Inferior parietal cortex (tissue), 1 donor: ENCODE results near the gene ADAMTS12.

Experiments used
- DNase-seq: peaks from one replicate; pipeline ENCODE4 v3.0.0-alpha.2; 2016; ENCODE audit errors: extremely low spot score

Gene ADAMTS12

GRCh38 chr5:33715661-33716060 is 176.1 kb downstream of the ADAMTS12 start:
- DNase-seq, result no peak

DNA sequence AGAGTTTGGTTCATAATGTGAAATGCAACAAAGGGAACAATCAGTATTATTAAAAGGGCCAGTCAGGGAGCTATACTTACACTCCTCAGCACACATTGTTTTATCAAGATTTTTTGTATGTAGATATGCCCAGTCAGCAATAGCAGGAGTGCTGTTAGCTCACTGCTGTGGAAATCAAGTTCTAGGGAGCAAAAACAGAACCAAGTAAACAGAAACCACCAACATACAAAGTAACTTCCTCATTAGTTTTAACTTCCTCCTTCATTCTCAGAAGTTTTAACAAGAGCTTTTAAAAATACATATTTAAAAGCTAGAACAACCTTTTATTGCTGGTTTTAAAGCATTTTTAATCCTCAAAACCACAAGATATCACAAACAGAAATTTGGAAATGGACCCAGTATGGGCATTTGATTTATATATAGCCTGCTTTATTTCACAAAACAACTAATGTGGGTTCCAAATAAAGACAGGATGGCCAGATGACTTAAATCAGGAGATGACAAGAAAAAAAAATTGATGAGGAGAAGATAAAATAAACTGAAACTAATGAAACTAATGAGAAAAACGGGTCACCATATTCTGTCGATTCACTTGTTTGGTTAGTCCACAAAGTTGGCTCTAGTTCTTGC is 178.5 kb downstream of the ADAMTS12 start:
- no peak for DNase-seq

DNA sequence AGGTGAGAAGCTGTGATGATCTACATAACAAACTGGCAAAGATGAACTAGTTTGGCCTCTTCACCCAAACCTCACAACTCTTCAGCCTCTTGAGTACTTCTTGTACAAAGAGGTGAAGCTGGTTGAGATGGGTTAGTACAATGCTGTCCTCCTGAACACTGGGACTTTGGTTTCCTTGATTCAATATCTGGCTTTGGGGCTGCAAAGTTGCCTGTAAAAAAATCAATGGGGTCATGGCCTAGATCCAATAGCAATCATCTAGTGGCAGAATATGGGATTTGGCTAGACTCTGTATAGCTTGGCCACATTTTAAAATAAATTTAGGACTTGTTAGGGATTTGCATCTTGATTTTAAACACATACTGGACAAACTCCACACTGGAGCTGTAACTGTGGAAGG is 179.1 kb downstream of the ADAMTS12 start:
- DNase-seq, result no peak

DNA sequence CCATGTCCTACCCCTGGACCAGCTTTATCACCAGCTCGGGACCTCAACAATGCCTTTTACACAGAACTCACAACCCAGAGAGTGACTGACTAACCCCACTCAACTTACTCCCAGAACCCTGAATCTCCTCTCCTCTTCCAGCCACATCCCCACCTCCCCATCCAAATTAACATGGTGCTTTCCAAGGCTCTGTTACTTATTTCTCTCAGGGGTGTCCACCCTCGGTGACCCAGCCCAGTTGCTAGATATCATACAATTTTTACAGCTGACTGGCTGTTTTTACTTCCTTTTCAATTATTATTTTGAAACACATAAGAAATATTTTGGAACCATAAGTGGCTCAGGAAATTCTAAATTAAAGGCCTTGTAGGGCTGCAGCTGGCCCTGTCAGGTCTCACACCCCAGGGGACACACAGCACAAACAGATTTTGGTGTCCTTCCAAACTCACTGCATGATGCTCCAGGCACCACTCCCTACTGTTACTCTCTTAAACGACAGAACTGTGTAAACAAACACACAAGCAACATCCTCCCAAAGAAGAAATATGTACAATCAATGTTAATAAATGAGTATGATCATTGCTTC is 180.6 kb downstream of the ADAMTS12 start:
- no peak for DNase-seq

- no peak for DNase-seq
Measured at GRCh38 chr5:33702867-33703266, 188.9 kb downstream of the ADAMTS12 start.

DNA sequence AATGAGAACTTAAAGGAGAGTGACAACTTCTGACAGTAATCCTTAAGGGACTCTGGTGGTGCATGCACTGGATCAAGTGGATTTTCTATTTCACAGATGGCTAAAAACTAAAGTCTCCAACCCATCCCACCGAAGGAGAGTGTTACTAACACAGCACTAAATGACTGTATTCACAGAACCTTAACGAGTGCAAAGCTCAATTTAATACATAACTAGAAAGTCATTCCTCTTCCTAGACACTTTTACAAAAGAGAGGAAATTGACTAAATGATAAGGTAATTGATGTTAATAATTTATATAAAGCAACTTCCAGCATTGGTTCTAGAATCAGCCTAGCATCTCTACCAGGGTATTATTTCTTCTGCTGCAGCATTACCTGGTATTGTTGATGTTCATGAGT is 189.8 kb downstream of the ADAMTS12 start:
- DNase-seq, result no peak

- no peak for DNase-seq
Measured at GRCh38 chr5:33701251-33701650, 190.5 kb downstream of the ADAMTS12 start.

DNA sequence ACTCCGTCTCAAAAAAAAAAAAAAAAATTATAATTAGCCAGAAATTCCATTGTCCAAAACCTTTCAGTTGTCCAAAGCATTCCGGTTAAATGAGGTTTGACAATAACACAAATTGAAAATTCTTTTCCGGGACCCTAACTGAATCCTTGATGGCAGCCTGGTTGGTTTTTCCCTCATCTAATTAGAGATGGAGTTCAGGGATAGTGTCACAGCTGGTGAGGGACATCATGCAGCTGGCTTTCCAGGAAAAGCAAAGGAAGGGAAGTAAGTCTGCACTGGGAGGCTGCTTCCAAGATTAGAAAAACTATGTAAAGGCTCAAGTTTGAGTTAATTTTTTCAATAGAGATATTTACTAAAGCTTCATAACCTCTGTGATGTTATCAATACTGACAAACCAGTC is 195.4 kb downstream of the ADAMTS12 start:
- DNase-seq, result no peak

DNA sequence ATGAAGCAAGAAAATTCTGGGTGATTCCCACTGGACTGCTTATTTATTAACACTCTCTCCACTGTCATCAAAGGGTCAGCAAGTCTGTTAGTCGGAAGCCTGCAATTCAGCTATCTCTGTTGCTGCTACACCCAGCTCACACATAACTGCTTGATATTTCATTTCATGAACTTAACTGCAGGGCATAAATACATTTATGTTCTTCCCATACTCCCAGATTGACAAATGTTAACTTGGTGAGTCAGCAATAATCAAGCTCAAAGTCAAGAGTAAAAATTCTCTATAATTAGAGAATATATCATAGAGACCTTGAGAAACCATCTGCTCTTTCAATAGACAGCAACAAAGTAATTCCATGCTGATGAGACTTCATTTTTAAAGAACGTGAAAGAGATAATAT is 198.8 kb downstream of the ADAMTS12 start:
- DNase-seq, result no peak

DNA sequence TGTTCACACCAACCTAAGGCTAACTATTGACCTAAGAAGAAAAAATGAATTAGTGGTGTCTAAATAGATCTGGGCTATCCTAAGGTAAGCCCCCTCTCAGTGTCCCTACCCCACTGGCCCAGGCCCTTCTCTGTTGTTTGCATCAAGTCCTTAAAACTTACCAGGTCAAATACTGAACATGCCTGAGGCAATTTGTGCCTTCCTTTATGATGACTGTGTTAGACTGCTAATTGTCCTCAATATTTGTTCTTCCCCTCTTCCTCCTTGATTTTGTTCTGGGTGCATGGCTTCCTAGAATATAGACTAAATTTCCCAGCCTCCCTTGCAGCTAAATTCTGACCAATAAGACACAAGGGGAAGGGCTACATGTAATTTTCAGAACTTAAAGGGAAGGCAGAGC is 199.9 kb downstream of the ADAMTS12 start:
- DNase-seq, result no peak

DNA sequence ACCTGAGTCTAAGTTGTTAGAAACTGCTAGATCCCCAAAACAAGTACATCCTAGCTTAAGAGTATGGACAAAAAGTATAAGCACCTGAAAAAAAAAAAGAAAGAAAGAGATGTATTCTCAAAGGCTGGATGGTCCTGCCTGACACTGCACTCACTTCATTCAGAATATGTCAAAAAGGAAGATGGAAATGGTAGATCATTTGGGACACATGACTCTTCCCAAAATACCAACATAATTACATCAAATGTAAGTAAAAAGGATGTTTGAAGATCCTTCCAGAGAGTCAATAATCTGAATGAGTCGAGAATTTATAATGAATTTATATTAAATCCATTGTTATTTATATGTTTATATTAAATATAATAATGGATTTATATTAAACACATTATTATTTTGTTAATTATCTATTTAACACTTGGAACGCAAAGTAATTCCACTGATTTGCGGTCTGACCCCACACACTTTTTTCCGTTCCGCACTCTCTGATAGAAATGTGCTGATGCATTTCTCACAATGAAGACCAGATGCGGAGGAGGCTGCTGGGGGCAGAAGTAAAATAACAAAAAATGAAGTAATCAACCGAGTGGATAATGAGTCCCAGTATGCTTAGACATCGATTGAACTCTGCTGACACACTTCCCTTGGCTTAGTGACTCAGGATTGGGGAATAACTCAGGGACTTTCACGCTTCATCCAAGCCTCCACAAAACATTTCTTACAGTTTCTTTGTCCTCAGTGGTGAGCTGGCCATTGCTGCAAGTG is 201.2 kb downstream of the ADAMTS12 start:
- no peak for DNase-seq

- DNase-seq, result no peak
Measured at GRCh38 chr5:33688526-33688925, 203.3 kb downstream of the ADAMTS12 start.

DNA sequence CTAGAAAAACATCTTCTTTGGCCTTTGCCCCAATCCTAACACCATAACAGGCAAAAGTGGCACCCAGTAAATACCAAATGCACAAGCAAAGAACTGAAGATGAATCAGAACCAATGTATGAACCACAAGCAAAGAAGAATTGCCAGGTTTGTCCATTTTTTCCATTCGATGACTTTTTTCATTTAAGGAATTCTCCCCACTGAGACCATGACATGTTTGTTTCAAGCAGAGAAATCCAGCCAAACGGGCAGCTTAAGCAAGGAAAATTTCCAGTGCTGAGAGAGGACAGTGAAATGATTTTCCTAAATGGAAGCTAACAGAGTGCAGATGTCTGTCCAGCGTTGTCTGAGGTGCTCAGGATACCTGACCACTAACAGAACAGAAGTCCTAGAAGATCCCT is 203.7 kb downstream of the ADAMTS12 start:
- DNase-seq, result no peak

DNA sequence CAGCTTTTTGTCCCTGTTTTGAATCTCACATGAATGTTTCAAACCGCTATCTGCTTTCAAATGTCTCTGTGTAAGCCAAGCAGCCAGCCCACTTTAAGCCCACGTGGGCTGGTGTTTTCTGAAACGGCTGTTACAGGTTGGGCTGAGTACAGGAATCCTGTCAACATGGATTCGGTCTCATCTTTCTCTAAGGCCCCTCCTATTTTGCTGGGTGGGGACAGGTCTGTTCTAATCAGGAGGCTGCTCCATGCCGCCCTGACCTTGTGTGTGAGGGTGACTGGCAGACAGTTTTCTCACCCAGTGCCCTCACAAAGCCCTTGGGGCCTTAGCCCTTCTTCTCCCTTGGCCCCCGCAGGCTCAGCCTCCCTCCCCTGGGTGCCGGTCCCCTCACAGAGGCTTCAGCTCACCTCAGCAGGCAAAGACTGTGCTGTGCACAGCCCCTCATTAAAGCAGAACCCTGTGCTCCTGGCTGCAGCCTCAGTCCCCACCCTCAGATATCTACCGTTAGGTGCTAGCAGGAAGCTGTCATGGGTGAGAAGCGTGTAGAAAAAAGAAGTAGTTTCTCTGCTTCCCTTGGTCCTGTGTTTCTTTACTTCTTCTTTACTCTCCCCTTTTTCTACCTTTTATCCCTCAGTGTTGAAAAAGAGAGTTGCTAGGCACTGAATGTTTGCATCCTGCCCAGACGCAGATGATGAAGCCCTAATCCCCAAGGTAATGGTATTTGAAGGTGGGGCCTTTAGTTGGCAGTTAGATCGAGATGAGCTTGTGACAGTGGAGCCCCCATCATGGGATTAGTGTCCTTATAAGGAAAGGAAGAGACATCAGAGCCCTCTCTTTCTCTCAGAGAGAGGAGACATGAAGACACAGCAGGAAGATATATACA is 205.7 kb downstream of the ADAMTS12 start:
- DNase-seq, result no peak

- no peak for DNase-seq
Measured at GRCh38 chr5:33684496-33685159, 207.2 kb downstream of the ADAMTS12 start.

GRCh38 chr5:33679791-33680190 is 212.0 kb downstream of the ADAMTS12 start:
- DNase-seq, result no peak

- DNase-seq, result peak; percentile 13
Measured at GRCh38 chr5:33675958-33676464, 215.8 kb downstream of the ADAMTS12 start.

DNA sequence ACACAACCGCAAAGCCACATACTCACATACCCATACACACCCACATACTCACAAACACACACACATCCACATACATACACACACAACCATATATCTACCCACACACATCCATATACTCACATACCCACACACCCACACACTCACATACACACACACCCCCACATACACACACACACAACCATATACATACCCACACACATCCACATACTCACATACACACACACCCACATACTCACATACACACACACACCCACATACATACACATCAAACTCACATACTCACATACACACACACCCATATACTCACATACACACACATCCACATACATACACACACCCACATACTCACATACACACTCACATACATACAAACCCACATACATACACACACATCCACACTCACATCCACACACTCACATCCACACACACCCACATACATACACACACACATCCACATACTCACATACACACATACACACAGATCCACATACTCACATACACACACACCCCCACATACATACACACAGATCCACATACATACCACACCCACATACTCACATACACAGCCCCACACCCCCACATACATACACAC is 220.0 kb downstream of the ADAMTS12 start:
- no peak for DNase-seq

GRCh38 chr5:33662722-33663427 is 228.9 kb downstream of the ADAMTS12 start:
- DNase-seq, result no peak

DNA sequence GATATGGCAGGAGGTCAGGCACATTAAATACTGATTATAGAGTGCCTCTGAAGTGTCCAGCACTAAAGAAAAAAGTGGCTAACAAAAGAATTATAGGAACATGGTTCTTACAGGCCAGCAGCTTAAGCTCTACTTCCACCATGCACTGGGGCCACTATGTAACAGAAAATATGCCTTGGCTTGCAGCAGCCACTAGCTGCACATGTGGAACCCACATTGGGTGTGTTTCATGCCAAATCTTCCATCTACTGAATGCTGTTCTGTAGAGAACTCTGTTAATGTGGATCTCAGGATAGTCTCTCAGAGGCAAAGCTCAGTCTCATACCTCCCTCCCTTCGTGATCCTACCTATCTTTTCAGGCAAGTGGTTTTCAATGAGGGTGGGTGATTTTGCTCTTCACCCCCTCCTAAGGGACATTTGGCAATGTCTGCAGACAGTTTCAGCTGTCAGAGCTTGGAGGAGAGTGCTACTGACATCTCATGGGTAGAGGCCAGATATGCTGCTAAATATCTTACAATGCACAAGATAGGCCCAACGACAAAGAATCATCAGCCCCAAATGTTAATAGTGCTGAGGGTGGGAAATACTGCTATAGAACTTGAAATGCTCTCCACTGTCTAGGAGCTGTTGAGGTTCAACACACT is 232.1 kb downstream of the ADAMTS12 start:
- no peak for DNase-seq
